Thymus (tissue), 14 donors: ENCODE data around the gene CLIP1. TPM values are rescaled to one million over a fixed set of nuclear protein-coding genes. Genes with fewer than 3 reads are reported as not detected.
"Not testable (repeated sequence)": the region's sequence is repeated elsewhere in the genome, so short reads cannot be mapped to it uniquely, and the experiment has no call there.

Source experiments
- DNase-seq, 9 donors: peaks; one replicate each; pipeline ENCODE4 v3.0.0-alpha.2; 2013; ENCODE audit warnings: low spot score in 9 of 9, low read depth in 6 of 9, missing footprints in 1 of 9
- H3K27ac ChIP-seq, 2 donors: one replicate each; pipeline ENCODE4 v1.5.1; 2013; ENCODE audit warnings: control low read depth in 1 of 2, low read depth in 1 of 2, low read length in 1 of 2, mild to moderate bottlenecking in 1 of 2, moderate library complexity in 1 of 2
- H3K27me3 ChIP-seq, 2 donors: one replicate each; pipeline ENCODE4 v1.5.1; 2013; ENCODE audit warnings: low read length in 1 of 2; ENCODE audit not compliant: control insufficient read depth in 2 of 2, insufficient read depth in 1 of 2
- H3K36me3 ChIP-seq, 2 donors: one replicate each; pipeline ENCODE4 v1.5.1; 2013; ENCODE audit warnings: low read length in 1 of 2, mild to moderate bottlenecking in 1 of 2, moderate library complexity in 1 of 2; ENCODE audit not compliant: control insufficient read depth in 2 of 2, insufficient read depth in 2 of 2
- H3K4me1 ChIP-seq, 2 donors: one replicate each; pipeline ENCODE4 v1.5.1; 2013; ENCODE audit warnings: low read length in 2 of 2; ENCODE audit not compliant: control insufficient read depth in 2 of 2, insufficient read depth in 2 of 2
- H3K4me3 ChIP-seq, 2 donors: one replicate each; pipeline ENCODE4 v1.5.1; 2013; ENCODE audit warnings: low read length in 2 of 2, control low read depth in 1 of 2, mild to moderate bottlenecking in 1 of 2
- H3K9me3 ChIP-seq, 2 donors: one replicate each; pipeline ENCODE4 v1.5.1; 2013; ENCODE audit warnings: low read length in 1 of 2, mild to moderate bottlenecking in 1 of 2; ENCODE audit not compliant: control insufficient read depth in 2 of 2, insufficient read depth in 1 of 2
- WGBS: extraction: QIAGEN DNeasy Blood & Tissue Kit; methylation state at CpG from one replicate; pipeline ENCODE4 v1.1.7; 2013; 5-methylcytosine and 5-hydroxymethylcytosine counted together
- long read RNA-seq, 10 donors: transcript quantifications; one replicate each; lab custom pipeline, GENCODE V29; 2026
- polyA plus RNA-seq: library from polyadenylated mRNA; stranded (reverse); fragments of 200-250 nt; gene quantifications from one replicate; pipeline ENCODE4 v1.2.3, GENCODE V29; 2013
- total RNA-seq: library from RNA; stranded (reverse); fragments of 120-200 nt; gene quantifications from one replicate; pipeline ENCODE4 v1.2.4, GENCODE V29; 2013
- donor health status: healthy.

Gene CLIP1
- total RNA-seq (18.4 TPM), polyA plus RNA-seq (26.7 TPM)
- long read RNA-seq, donor 1 = 0 reads
- long read RNA-seq, donor 2 = 0 reads
- long read RNA-seq, donor 3, partial matches to known transcripts = 0 of 1 reads
- long read RNA-seq, donor 3, other reads (novel, unspliced or antisense) = 0 of 1 reads
- long read RNA-seq, donor 4, partial matches to known transcripts = 7 of 7 reads
- long read RNA-seq, donor 4, other reads (novel, unspliced or antisense) = 0 of 7 reads
- long read RNA-seq, donor 5, partial matches to known transcripts = 0 of 2 reads
- long read RNA-seq, donor 5, other reads (novel, unspliced or antisense) = 0 of 2 reads
- long read RNA-seq, donor 6, partial matches to known transcripts = 0 of 1 reads
- long read RNA-seq, donor 6, other reads (novel, unspliced or antisense) = 0 of 1 reads
- long read RNA-seq, donor 7, full-length matches to known transcripts = 2 of 2 reads
- long read RNA-seq, donor 7, partial matches to known transcripts = 0 of 2 reads
- long read RNA-seq, donor 7, other reads (novel, unspliced or antisense) = 0 of 2 reads
- long read RNA-seq, donor 8 = 0 reads
- long read RNA-seq, donor 9 = 0 reads
- long read RNA-seq, donor 10 = 0 reads

- under 1% methylated on average over 118 of the region's 118 CpGs for WGBS
- no peaks in the 10 kb centered on the region for H3K36me3 ChIP-seq
- H3K27me3 ChIP-seq = peaks cover 6 to 20% of the 10 kb centered on the region in 2 donors
- peak within 1 kb of the TSS; percentile 61 to 95 for H3K4me3 ChIP-seq
- DNase-seq = peak in 4 of 9 donors; percentile 15 to 69 (median 42)
- peak within 1 kb of the TSS; percentile 76 to 93 for H3K27ac ChIP-seq
- peaks cover 0 to 8% of the 10 kb centered on the region in 2 donors for H3K9me3 ChIP-seq
- H3K4me1 ChIP-seq = peaks cover 7 to 23% of the 10 kb centered on the region in 2 donors
These were observed at the start of gene CLIP1 for GRCh38 chr12:122421821-122422729. Gene CLIP1 (minus strand): TSS chr12:122422669. CDS start chr12:122380452, 42,217 bp downstream.

GRCh38 chr12:122471324-122472226 is 49.1 kb upstream of the CLIP1 start:
- 63% methylated on average over 3 of the region's 3 CpGs for WGBS
- Histone ChIP-seq H3K4me3 (no peak overlapping the region), H3K27ac (no peak overlapping the region), H3K9me3 (no peaks in the 10 kb centered on the region), H3K36me3 (peaks cover 32 to 48% of the 10 kb centered on the region in 2 donors), H3K27me3 (no peaks in the 10 kb centered on the region), H3K4me1 (no peaks in the 10 kb centered on the region)
- DNase-seq = peak in 8 of 9 donors; percentile 7 to 76 (median 38)

GRCh38 chr12:122470576-122470975 is 48.1 kb upstream of the CLIP1 start:
- H3K27ac ChIP-seq, H3K27me3 ChIP-seq, H3K4me1 ChIP-seq, DNase-seq, H3K9me3 ChIP-seq, H3K4me3 ChIP-seq: not testable (repeated sequence)
- WGBS = 98% methylated on average over 7 of the region's 7 CpGs
- H3K36me3 ChIP-seq = peaks cover 22 to 38% of the 10 kb centered on the region in 2 donors

- WGBS = 97% methylated on average over 6 of the region's 6 CpGs
- H3K9me3 ChIP-seq, H3K27me3 ChIP-seq, H3K4me1 ChIP-seq, H3K4me3 ChIP-seq, H3K27ac ChIP-seq, DNase-seq: not testable (repeated sequence)
- H3K36me3 ChIP-seq = peaks cover 15 to 31% of the 10 kb centered on the region in 2 donors
These were observed 47.4 kb upstream of the CLIP1 start for GRCh38 chr12:122469856-122470255.

GRCh38 chr12:122467983-122468382 is 45.5 kb upstream of the CLIP1 start:
- H3K4me1 ChIP-seq = no peaks in the 10 kb centered on the region
- H3K27ac ChIP-seq = no peak overlapping the region
- H3K4me3 ChIP-seq = no peak overlapping the region
- H3K36me3 ChIP-seq = peaks cover 0 to 12% of the 10 kb centered on the region in 2 donors
- H3K9me3 ChIP-seq = no peaks in the 10 kb centered on the region
- WGBS = 87% methylated on average over 4 of the region's 4 CpGs
- DNase-seq = no peak
- no peaks in the 10 kb centered on the region for H3K27me3 ChIP-seq

GRCh38 chr12:122464317-122465042 is 42.0 kb upstream of the CLIP1 start:
- not testable (repeated sequence) for H3K4me1 ChIP-seq, H3K36me3 ChIP-seq, H3K27ac ChIP-seq, H3K4me3 ChIP-seq, H3K9me3 ChIP-seq, DNase-seq, H3K27me3 ChIP-seq
- WGBS = 97% methylated on average over 17 of the region's 17 CpGs

- Histone ChIP-seq H3K27me3 (no peaks in the 10 kb centered on the region), H3K36me3 (no peaks in the 10 kb centered on the region), H3K9me3 (peaks cover 0 to 1% of the 10 kb centered on the region in 2 donors), H3K27ac (no peak overlapping the region), H3K4me1 (no peaks in the 10 kb centered on the region), H3K4me3 (no peak overlapping the region)
- 96% methylated on average over 2 of the region's 2 CpGs for WGBS
- no peak for DNase-seq
These were observed 38.2 kb upstream of the CLIP1 start for GRCh38 chr12:122460641-122461040.

- WGBS = 97% methylated on average over 7 of the region's 7 CpGs
- Histone ChIP-seq H3K27me3 (no peaks in the 10 kb centered on the region), H3K9me3 (peaks cover 0 to 1% of the 10 kb centered on the region in 2 donors), H3K4me1 (no peaks in the 10 kb centered on the region), H3K36me3 (no peaks in the 10 kb centered on the region), H3K4me3 (no peak overlapping the region), H3K27ac (no peak overlapping the region)
- DNase-seq = no peak
These were observed 37.6 kb upstream of the CLIP1 start for GRCh38 chr12:122460061-122460460.
